ENCODE data around the gene KCNMA1.

KCNMA1 gene

DNA sequence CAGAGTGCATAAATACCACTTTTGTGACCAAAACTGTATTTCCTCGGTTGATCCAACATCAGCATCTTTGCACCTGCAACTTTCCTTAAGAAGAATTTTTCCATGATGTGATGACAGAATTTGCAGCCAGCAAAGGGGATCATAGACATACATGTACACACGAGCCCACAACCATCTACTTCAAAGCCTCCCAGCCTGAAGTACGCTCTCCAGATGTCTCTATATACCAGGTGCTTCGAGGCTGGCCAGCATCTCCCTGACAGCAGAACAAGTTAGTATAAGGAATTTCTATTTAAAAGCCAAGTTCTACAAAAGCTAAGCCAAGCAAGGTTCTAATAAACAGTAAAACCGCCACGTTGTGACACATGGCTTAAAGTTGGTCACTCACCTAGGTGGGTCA is 328.5 kb downstream of the KCNMA1 start:
- H3K36me3 ChIP-seq (ENCODE audit: control insufficient read depth, insufficient read depth, low read length), result no peaks in the 10 kb centered on the region
- DNase-seq (ENCODE audit: extremely low read depth, insufficient read length), result no peak
- TF ChIP-seq, protein P1, sequence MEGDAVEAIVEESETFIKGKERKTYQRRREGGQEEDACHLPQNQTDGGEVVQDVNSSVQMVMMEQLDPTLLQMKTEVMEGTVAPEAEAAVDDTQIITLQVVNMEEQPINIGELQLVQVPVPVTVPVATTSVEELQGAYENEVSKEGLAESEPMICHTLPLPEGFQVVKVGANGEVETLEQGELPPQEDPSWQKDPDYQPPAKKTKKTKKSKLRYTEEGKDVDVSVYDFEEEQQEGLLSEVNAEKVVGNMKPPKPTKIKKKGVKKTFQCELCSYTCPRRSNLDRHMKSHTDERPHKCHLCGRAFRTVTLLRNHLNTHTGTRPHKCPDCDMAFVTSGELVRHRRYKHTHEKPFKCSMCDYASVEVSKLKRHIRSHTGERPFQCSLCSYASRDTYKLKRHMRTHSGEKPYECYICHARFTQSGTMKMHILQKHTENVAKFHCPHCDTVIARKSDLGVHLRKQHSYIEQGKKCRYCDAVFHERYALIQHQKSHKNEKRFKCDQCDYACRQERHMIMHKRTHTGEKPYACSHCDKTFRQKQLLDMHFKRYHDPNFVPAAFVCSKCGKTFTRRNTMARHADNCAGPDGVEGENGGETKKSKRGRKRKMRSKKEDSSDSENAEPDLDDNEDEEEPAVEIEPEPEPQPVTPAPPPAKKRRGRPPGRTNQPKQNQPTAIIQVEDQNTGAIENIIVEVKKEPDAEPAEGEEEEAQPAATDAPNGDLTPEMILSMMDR (IDR thresholded peaks at IDR 0.05; ENCODE audit: insufficient read depth, low read length, poor library complexity, severe bottlenecking), result no peak
- H3K27me3 ChIP-seq (replicated peaks; ENCODE audit: control insufficient read depth, insufficient read depth, low read length), result no peaks in the 10 kb centered on the region
- H3K4me3 ChIP-seq (replicated peaks; ENCODE audit: low read depth, low read length), result no peak overlapping the region

DNA sequence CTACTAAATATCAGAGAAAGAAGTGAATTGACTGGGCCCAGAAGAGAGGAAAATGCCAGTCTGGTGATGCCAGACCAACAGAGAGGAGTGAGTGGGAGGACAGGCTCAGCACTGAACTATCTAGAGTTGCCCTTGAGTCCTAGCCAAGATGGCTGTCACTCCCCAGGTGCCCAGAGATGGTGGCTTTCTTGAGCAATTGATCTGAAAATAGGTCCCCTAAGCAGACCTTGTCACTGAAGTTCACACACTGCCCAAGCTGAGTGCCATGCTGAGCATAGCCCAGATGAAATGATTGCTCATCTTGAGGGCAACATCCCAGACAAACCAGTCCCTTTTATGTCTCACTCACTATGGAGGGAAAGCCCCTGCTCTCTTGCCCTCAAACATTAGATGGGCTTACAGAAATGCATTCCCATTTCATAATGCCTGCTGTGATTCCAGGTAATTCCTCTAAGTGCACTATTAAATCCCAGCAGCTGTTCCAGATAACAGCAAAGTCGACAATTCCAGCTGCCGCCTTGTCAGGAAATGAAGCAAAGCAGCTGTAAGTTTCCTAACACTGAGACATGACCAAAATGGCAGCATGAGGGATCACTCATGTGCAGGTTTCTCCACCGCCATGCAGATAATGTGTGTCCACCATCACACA is 329.4 kb downstream of the KCNMA1 start:
- Histone ChIP-seq H3K36me3 (ENCODE audit: control insufficient read depth, insufficient read depth, low read length) (no peaks in the 10 kb centered on the region), H3K27me3 (replicated peaks; ENCODE audit: control insufficient read depth, insufficient read depth, low read length) (no peaks in the 10 kb centered on the region), H3K4me3 (replicated peaks; ENCODE audit: low read depth, low read length) (no peak overlapping the region)
- DNase-seq (ENCODE audit: extremely low read depth, insufficient read length), result no peak
- TF ChIP-seq, protein P1 (IDR thresholded peaks at IDR 0.05; ENCODE audit: insufficient read depth, low read length, poor library complexity, severe bottlenecking), result no peak

DNA sequence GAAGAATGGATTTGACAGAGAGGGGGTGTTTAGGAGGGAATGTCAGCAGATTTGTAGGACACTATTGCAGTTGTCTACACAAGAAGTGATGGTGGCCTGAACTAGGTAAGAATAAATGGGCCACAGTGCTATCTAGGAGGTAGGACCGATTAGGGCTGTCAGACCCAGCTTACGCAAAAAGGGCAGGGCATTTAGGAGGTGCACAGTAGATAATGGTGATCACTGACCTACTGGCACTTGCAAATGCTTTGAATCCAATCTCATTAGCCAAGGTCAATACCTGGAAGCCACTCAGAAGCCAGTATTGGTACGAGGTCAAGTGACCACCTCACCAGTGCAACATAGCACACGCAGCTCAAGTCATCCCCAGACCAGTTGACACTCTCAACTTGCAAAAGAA is 330.9 kb downstream of the KCNMA1 start:
- TF ChIP-seq, protein P1 (IDR thresholded peaks at IDR 0.05; ENCODE audit: insufficient read depth, low read length, poor library complexity, severe bottlenecking), result no peak
- H3K36me3 ChIP-seq (ENCODE audit: control insufficient read depth, insufficient read depth, low read length), result no peaks in the 10 kb centered on the region
- H3K4me3 ChIP-seq (replicated peaks; ENCODE audit: low read depth, low read length), result no peak overlapping the region
- H3K27me3 ChIP-seq (replicated peaks; ENCODE audit: control insufficient read depth, insufficient read depth, low read length), result no peaks in the 10 kb centered on the region
- DNase-seq (ENCODE audit: extremely low read depth, insufficient read length), result no peak

DNA sequence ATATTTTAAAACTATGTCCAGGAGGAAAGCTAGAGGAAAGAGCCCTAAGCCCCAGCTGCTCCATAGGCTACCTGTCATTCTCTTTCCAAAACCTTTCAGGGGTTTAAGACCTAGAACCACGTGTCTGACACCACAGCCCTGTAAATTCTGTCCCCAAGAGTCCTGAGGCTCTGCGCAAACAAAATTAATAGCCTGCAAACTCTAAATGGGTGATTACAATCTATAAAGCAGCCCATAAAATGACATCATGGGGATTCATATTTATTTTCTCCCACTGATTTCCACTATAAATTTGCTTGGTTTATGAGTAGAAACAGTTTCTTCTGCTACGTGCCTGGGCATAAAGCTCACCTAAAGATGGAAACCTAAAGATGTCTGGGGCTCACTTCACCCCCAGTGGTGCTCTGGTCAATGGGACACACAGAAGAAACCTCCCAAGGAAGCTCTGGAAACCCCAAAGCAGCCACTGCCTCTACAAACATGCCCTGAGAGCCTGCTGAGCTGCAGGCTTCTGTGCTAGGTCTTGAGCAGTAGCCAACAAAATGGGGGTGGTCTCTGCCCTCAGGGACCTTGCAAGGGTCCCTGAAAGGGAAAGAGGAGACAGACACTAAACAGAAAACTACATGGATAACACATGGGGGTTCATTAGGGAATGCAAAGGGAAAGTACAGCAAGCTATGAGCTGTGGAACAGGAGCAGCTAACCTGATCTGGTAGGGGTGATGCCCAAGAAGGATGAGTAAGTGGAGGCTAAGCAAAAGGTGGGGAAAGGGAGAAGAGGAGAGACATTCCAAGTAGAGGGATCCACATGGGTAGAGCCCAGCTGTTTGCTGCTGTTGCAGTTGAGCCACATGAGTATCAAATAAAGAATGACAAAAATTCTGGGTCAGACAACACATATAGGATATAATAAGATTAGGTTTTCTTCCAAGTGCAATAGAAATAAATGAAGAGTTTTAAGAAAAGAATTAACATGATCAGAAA is 331.7 kb downstream of the KCNMA1 start:
- no peak for DNase-seq (ENCODE audit: extremely low read depth, insufficient read length)
- TF ChIP-seq, protein P1 (IDR thresholded peaks at IDR 0.05; ENCODE audit: insufficient read depth, low read length, poor library complexity, severe bottlenecking), result no peak
- Histone ChIP-seq H3K27me3 (replicated peaks; ENCODE audit: control insufficient read depth, insufficient read depth, low read length) (no peaks in the 10 kb centered on the region), H3K36me3 (ENCODE audit: control insufficient read depth, insufficient read depth, low read length) (no peaks in the 10 kb centered on the region), H3K4me3 (replicated peaks; ENCODE audit: low read depth, low read length) (no peak overlapping the region)

DNA sequence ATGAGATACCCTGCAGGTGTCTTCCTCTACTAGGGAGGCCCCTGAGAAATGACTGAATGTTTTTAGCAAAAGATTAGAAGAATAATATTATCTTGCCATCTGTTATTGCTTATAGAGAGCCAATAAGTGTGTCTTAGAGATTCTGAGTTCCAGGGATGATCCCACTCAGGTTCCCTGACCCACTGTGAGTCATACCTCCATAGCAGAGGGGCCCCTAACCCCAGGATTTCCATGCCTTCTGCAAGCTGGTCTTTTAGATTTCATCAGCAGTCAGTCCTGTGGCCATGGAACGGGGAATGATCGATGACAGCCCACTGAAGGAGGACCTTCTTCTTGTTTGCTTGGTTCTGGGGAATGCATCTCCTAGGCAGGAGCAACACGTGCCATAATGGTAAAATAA is 333.4 kb downstream of the KCNMA1 start:
- TF ChIP-seq, protein P1 (IDR thresholded peaks at IDR 0.05; ENCODE audit: insufficient read depth, low read length, poor library complexity, severe bottlenecking), result no peak
- Histone ChIP-seq H3K36me3 (ENCODE audit: control insufficient read depth, insufficient read depth, low read length) (no peaks in the 10 kb centered on the region), H3K27me3 (replicated peaks; ENCODE audit: control insufficient read depth, insufficient read depth, low read length) (no peaks in the 10 kb centered on the region; the same call in 1 of the 2 replicates), H3K4me3 (replicated peaks; ENCODE audit: low read depth, low read length) (no peak overlapping the region)
- DNase-seq (ENCODE audit: extremely low read depth, insufficient read length), result no peak
